ENCODE data around the gene SLC25A42.
"Not testable (repeated sequence)": the region's sequence is repeated elsewhere in the genome, so short reads cannot be mapped to it uniquely, and the experiment has no call there.

SLC25A42 gene, protein sequence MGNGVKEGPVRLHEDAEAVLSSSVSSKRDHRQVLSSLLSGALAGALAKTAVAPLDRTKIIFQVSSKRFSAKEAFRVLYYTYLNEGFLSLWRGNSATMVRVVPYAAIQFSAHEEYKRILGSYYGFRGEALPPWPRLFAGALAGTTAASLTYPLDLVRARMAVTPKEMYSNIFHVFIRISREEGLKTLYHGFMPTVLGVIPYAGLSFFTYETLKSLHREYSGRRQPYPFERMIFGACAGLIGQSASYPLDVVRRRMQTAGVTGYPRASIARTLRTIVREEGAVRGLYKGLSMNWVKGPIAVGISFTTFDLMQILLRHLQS

GRCh38 chr19:19063183-19064097 is at the start of gene SLC25A42:
Gene SLC25A42, plus strand, starts transcription at chr19:19063994. Its CDS starts 32,131 bp downstream, at chr19:19096125.
- peak; percentile 89 to 100 (median 100) for DNase-seq

- DNase-seq: no peak
Observed at GRCh38 chr19:19021115-19021514, 42.7 kb upstream of the SLC25A42 start.

- no peak for DNase-seq
Observed at GRCh38 chr19:19022380-19022961, 41.3 kb upstream of the SLC25A42 start.

DNA sequence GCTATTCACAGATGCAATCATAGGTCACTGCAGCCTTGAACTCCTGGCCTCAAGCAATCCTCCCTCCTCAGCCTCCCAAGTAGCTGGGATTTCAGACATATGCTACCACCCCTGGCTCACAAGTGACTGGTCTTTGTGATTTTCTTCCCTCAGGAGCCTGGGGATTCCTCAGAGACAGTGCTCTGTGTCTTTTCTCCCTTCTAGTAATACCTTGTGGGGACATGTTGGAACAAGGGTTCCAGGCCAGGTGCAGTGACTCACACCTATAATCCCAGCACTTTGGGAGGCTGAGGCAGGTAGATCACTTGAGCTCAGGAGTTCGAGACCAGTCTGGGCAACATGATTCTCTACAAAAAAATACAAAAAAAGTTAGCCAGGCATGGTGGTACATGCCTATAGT is 40.4 kb upstream of the SLC25A42 start:
- DNase-seq: not testable (repeated sequence)

DNA sequence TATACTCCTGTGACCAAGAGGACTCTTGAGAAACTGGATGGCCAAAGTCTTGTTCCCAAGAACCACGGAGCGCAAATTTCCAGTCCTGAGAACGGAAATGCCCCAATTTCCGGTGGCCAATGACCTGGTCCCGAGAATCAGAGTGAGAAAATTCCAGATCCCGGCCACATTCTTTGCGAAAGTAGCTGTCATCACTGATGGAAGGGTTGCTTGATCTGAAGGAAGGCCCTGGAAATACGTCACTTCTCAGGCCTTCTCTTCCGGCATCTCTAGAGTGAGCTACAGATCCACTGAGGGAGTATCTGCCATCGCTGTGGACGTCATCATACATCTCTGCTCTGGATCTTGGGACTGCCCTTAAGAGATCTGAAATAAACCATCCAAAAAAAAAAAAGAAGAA is 37.9 kb upstream of the SLC25A42 start:
- no peak for DNase-seq

- DNase-seq: peak in 2 of 56 donors; percentile 0 to 4
Observed at GRCh38 chr19:19026299-19026971, 37.4 kb upstream of the SLC25A42 start.

- no peak for DNase-seq
Observed at GRCh38 chr19:19027228-19027627, 36.6 kb upstream of the SLC25A42 start.

GRCh38 chr19:19028526-19028925 is 35.3 kb upstream of the SLC25A42 start:
- DNase-seq: peak in 7 of 56 donors; percentile 1 to 26 (median 8)

DNA sequence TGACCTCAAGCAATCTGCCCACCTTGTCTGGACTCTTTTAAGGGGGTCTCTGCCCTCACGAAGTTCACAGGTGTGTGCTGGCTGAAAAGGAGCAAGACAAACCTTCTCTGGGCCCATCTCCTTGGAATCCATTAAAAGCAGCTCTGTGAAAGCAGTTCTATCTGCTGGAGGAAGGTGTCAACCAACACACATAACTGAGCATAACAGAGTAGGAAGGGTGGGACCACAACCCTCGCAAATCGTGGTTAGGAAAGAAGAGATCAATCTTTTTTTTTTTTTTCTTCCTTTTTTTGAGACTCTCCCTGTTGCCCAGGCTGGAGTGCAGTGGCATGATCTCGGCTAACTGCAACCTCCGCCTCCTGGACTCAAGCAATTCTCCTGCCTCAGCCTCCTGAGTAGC is 31.9 kb upstream of the SLC25A42 start:
- no peak for DNase-seq

GRCh38 chr19:19032420-19033175 is 31.2 kb upstream of the SLC25A42 start:
- DNase-seq: peak; percentile 3 to 94 (median 74)

GRCh38 chr19:19033176-19033425 is 30.7 kb upstream of the SLC25A42 start:
- no peak for DNase-seq

GRCh38 chr19:19033426-19034203 is 30.2 kb upstream of the SLC25A42 start, which contains the start of the genes ARMC6 and SUGP2:
Gene ARMC6, plus strand, starts transcription at chr19:19033603. Its CDS starts 607 bp downstream, at chr19:19034210.
Gene SUGP2, minus strand, starts transcription at chr19:19033517. Its CDS starts 2,446 bp downstream, at chr19:19031071.
- DNase-seq: peak in 54 of 56 donors; percentile 35 to 100 (median 88)

DNA sequence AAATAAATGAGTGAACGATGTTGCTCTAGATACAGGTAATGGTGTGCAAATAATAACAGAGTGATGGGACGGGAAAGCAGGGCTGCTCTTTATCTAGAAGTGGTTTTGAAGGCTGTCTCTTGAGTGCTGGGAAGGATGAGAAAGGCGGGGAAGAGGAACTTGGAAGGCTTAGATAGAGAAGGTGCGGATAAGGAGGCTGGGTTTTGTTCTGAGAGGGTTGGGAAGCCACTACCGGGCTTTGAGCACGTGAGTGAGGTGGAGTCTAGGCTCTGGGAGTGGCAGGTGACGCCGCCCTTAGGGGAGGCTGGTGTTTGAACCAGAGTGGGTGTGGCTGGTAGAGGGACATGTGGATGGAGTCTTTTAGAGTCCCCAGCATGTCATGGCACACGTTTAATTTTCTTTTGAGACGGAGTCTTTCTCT is 29.6 kb upstream of the SLC25A42 start:
- DNase-seq: peak in 31 of 56 donors; percentile 1 to 66 (median 29)

DNA sequence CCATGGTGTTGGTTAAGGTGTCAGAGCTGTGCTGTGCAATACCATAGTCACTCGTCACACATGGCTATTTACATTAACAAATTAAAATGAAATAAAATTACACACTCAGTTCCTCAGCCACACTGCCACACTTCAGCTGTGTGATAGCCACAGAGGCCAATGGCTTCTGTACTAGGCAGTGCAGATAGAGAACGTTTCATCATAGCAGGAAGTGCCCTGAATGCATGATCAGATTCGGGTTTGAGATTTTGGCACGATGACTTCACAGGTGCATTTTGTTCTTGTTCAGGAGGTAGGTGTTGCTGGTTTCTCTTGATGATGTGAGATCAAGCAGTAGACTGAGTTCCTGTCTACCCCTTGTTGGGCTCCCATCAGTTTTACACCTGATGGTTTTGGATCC is 23.9 kb upstream of the SLC25A42 start:
- DNase-seq: no peak

DNA sequence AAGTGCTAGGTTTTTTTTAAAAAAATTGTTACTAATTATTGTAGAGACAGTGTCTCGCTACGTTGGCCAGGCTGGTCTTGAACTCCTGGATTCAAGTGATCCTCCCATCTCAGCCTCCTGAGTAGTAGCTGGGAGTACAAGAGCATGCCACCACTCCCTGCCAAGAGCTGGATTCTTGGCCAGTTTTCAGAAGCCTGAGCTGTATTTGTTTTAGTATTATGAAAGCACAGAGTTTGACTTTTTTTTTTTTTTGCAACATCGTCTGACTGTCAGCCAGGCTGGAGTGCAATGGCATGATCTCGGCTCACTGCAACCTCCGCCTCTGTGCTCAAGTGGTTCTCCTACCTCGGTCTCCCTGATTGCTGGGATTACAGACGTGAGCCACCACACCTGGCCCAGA is 23.4 kb upstream of the SLC25A42 start:
- no peak for DNase-seq

DNA sequence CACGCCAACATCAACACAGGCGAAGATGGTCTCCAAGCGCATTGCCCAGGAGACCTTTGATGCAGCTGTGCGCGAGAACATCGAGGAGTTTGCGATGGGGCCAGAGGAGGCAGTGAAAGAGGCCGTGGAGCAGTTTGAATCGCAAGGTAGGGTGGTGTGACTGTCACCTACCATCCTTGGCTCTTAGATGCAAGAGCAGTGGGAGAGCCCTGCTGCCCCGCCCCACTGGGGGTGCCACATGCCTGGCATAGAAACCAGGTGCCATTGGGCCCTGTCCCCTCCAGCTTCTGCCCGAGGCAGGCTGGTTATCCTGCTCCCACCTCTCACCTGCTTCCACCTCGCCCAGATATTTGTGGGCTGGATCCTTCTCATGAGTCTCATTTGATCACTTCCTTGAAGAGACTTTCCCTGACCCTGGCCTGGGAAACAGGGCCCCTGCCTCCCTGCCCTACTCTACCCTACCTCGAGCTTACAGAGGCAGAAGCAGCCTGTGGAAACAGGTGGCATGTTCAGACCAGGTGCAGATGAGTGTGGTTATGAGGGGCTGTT is 21.0 kb upstream of the SLC25A42 start:
- no peak for DNase-seq

GRCh38 chr19:19043481-19043880 is 20.3 kb upstream of the SLC25A42 start:
- no peak for DNase-seq

GRCh38 chr19:19043881-19044280 is 19.9 kb upstream of the SLC25A42 start:
- DNase-seq: peak in 3 of 56 donors; percentile 1 to 6 (median 4)

- no peak for DNase-seq
Observed at GRCh38 chr19:19049406-19049805, 14.4 kb upstream of the SLC25A42 start.
